NCI-H2196 treated with DMSO at 0.1 percent for 48 hours (cell line): ENCODE data around the gene SZT2.
"Not testable (repeated sequence)": the region's sequence is repeated elsewhere in the genome, so short reads cannot be mapped to it uniquely, and the experiment has no call there.

Experiments used
- DNase-seq: peaks from one replicate; lab custom pipeline; 2025; ENCODE audit not compliant: unreplicated experiment; lab: John Stamatoyannopoulos, UW

Gene SZT2

GRCh38 chr1:43453442-43454269, 64.0 kb downstream of the SZT2 start, which contains the start of gene HYI:
TSS of gene HYI (minus strand) at chr1:43453931. CDS start at chr1:43453793, 138 bp downstream.
- peak; percentile 79 for DNase-seq

- DNase-seq = peak; percentile 97
These were observed 64.7 kb downstream of the SZT2 start for GRCh38 chr1:43454270-43455011.

- DNase-seq = no peak
These were observed 65.7 kb downstream of the SZT2 start for GRCh38 chr1:43455213-43455889.

- DNase-seq = not testable (repeated sequence)
These were observed 68.7 kb downstream of the SZT2 start for GRCh38 chr1:43458379-43458778.

GRCh38 chr1:43460988-43461693, 71.4 kb downstream of the SZT2 start:
- no peak for DNase-seq

- DNase-seq = no peak
These were observed 73.8 kb downstream of the SZT2 start for GRCh38 chr1:43463479-43463878.

- no peak for DNase-seq
These were observed 75.2 kb downstream of the SZT2 start for GRCh38 chr1:43464681-43465504.

GRCh38 chr1:43465505-43466067, 75.9 kb downstream of the SZT2 start:
- DNase-seq = no peak

- DNase-seq = no peak
These were observed 76.7 kb downstream of the SZT2 start for GRCh38 chr1:43466403-43466802.

GRCh38 chr1:43468414-43468813, 78.7 kb downstream of the SZT2 start:
- no peak for DNase-seq

GRCh38 chr1:43469932-43470331, 80.2 kb downstream of the SZT2 start:
- no peak for DNase-seq

- DNase-seq = no peak
These were observed 82.4 kb downstream of the SZT2 start for GRCh38 chr1:43472087-43472462.

- DNase-seq = not testable (repeated sequence)
These were observed 82.9 kb downstream of the SZT2 start for GRCh38 chr1:43472463-43473151.

- no peak for DNase-seq
These were observed 83.8 kb downstream of the SZT2 start for GRCh38 chr1:43473463-43473862.

- DNase-seq = not testable (repeated sequence)
These were observed 86.1 kb downstream of the SZT2 start for GRCh38 chr1:43475611-43476401.

- no peak for DNase-seq
These were observed 88.0 kb downstream of the SZT2 start for GRCh38 chr1:43477716-43478115.

GRCh38 chr1:43479414-43479813, 89.7 kb downstream of the SZT2 start:
- DNase-seq = no peak

GRCh38 chr1:43481491-43481890, 91.8 kb downstream of the SZT2 start:
- DNase-seq = no peak
